Pancreas (tissue), 10 donors: ENCODE measurements around the gene LIFR. TPM values are rescaled to one million over a fixed set of nuclear protein-coding genes. Genes with fewer than 3 reads are reported as not detected.
"Not testable (repeated sequence)": the region's sequence is repeated elsewhere in the genome, so short reads cannot be mapped to it uniquely, and the experiment has no call there.

Source experiments
- ATAC-seq, 4 donors: fragments of 200-7000 bp; cut with Tn5 transposase; one replicate each; pipeline versions ENCODE4 v1.8.0 to v1.9.1; 2020; ENCODE audit warnings: mild to moderate bottlenecking in 4 of 4, moderate library complexity in 4 of 4
- DNase-seq, 6 donors: peaks; one replicate each; pipeline ENCODE4 v3.0.0-alpha.2; 2020
- FAIRE-seq: peaks from 2 replicates; lab custom pipeline; 2012; peaks lifted over from hg19 to GRCh38; lab: Jason Lieb, UNC
- H3K27ac ChIP-seq, 4 donors: fragments of 200-600 bp; sonication (generic); 1 replicate in 3 of 4; 2 replicates in 1 of 4; pipeline versions ENCODE4 v1.5.0 to v1.8.0; 2020
- H3K27me3 ChIP-seq, 4 donors: fragments of 200-600 bp; one replicate each; pipeline ENCODE4 v1.8.0; 2021
- H3K36me3 ChIP-seq, 3 donors: fragments of 200-600 bp; sonication (generic) in 1 of 3; one replicate each; pipeline versions ENCODE4 v1.5.0 to v1.8.0; 2020 to 2021
- H3K4me1 ChIP-seq, 3 donors: fragments of 200-600 bp; one replicate each; pipeline ENCODE4 v1.8.0; 2021
- H3K4me3 ChIP-seq, 4 donors: fragments of 200-600 bp; sonication (generic) in 2 of 4; one replicate each; pipeline versions ENCODE4 v1.5.0 to v1.8.0; 2020 to 2021
- H3K9me3 ChIP-seq, 4 donors: fragments of 200-600 bp; one replicate each; pipeline ENCODE4 v1.8.0; 2021
- CTCF ChIP-seq, 4 donors: fragments of 200-600 bp; sonication (generic) in 3 of 4; IDR thresholded peaks; one replicate each; pipeline versions ENCODE4 v1.5.0 to v1.8.0; 2021; ENCODE audit warnings: antibody characterized with exemption in 4 of 4
- whole genome bisulfite sequencing, 2 donors: extraction: QIAGEN DNeasy Blood & Tissue Kit; methylation state at CpG; one replicate each; pipeline ENCODE4 v1.1.7; 2013; 5-methylcytosine and 5-hydroxymethylcytosine counted together
- intact Hi-C, 3 donors: fragments of 100-400 bp; cut with DNase I; formaldehyde crosslinking; loops; one replicate each; pipeline versions ENCODE4 v1.11.1 to v1.14.2; 2022
- polyA plus RNA-seq, 2 donors: library from polyadenylated mRNA; stranded (reverse); fragments of 200-250 nt; gene quantifications; one replicate each; pipeline ENCODE4 v1.2.3, GENCODE V29; 2013
- total RNA-seq, 6 donors: library from RNA; stranded (reverse); fragmentation: NEBNext Ultra II Directional in 4 of 6; extraction: Animal tissue kit (Norgen Biotek cat#: 25700) in 4 of 6; gene quantifications; one replicate each; pipeline versions ENCODE4 v1.2.1 to v1.2.4, GENCODE V29; 2021 to 2023
- donor health status: healthy with polysubstance abuse.
- donor health status: DM: no; HTN: no; CAD: no; lungs with moderate emphysema.
- donor health status: DM: no; HTN: no; CAD: no.
- donor health status: control.
- donor health status: control.
- donor health status: Bipolar disorder and iron deficiency.
- donor health status: DM: yes; HTN: yes; CAD: no.
- donor health status: DM: no; HTN: no; CAD: no.
- donor health status: DM: no; HTN: no; CAD: no.
- donor health status: DM: yes; HTN: yes; CAD: no.

Gene LIFR
- total and polyA plus RNA-seq, 8 donors: 4.1 to 32.5 (median 19.1) TPM

DNA sequence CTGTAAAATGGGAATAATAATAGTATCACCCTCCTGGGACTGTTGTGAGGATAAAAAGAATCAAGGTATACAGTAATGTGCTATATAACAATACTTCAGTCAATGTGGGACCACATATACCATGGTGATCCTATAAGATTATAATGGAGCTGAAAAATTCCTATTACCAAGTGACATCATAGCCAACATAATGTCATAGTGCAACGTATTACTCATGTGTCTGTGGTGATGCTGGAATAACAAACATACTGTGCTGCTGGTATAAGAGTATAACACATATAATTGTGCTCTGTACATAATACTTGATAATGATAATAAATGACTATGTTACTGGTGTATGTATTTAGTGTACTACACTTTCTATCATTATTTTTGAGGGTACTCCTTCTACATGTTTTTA lies 38.1 kb downstream of the LIFR start:
- H3K27ac ChIP-seq: no peak overlapping the region
- WGBS, 2 donors: 79 to 85% methylated on average over 1 of the region's 1 CpG
- no peaks in the 10 kb centered on the region for H3K4me1 ChIP-seq
- H3K9me3 ChIP-seq: no peaks in the 10 kb centered on the region
- ATAC-seq (no peak), DNase-seq (no peak), FAIRE-seq (no peak)
- TF ChIP-seq CTCF (IDR thresholded peaks at IDR 0.05): no peak
- intact Hi-C loops: no loop called here
- H3K27me3 ChIP-seq: no peaks in the 10 kb centered on the region
- H3K4me3 ChIP-seq: no peak overlapping the region
- H3K36me3 ChIP-seq: peaks cover 0 to 15% (median 8%) of the 10 kb centered on the region in 3 donors

DNA sequence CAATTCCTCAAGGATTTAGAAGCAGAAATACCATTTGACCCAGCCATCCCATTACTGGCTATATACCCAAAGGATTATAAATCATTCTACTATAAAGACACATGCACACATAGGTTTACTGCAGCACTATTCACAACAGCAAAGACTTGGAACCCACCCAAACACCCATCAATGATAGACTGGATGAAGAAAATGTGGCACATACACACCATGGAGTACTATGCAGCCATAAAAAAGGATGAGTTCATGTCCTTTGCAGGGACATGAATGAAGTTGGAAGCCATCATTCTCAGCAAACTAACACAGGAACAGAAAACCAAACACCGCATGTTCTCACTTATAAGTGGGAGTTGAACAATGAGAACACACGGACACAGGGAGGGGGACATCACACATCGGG lies 39.8 kb downstream of the LIFR start:
- not testable (repeated sequence) for ATAC-seq, FAIRE-seq
- 99 to 100% methylated on average over 3 of the region's 3 CpGs for WGBS, 2 donors

GRCh38 chr5:38515646-38516045 lies 40.8 kb downstream of the LIFR start:
- no peak for TF ChIP-seq CTCF (IDR thresholded peaks at IDR 0.05)
- Histone ChIP-seq H3K27ac (no peak overlapping the region), H3K4me3 (no peak overlapping the region), H3K27me3 (no peaks in the 10 kb centered on the region), H3K36me3 (peaks cover 0 to 8% (median 0%) of the 10 kb centered on the region in 3 donors), H3K4me1 (no peaks in the 10 kb centered on the region), H3K9me3 (no peaks in the 10 kb centered on the region)
- FAIRE-seq (no peak), ATAC-seq (no peak), DNase-seq (no peak)
- intact Hi-C loops: no loop called here
- WGBS, 2 donors: 57 to 60% methylated on average over 2 of the region's 2 CpGs

More for the DNA sequence above, 39.8 kb downstream of the LIFR start:
- DNase-seq, intact Hi-C loops, H3K36me3 ChIP-seq, H3K4me3 ChIP-seq, H3K9me3 ChIP-seq, H3K4me1 ChIP-seq, H3K27ac ChIP-seq, H3K27me3 ChIP-seq: not testable (repeated sequence)

DNA sequence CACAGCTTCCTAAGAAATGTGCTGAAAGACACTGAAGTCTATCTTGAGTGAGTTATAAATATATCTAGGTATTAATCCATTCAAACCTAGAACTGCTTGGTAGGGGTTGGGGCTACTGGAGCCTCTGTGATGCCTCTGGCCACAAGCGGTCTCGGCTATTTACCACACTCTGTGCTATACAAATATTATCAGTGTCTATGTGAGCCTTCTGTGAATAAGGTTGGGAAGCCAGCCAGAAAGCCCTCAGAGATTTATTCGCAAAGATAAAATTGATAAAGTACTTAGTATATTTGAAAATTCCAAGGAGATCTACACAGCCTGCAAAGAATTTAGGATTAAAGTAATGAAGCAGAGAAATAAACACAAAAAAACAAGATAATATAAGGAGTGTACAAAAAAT lies 41.4 kb downstream of the LIFR start:
- no peak for TF ChIP-seq CTCF (IDR thresholded peaks at IDR 0.05)
- Histone ChIP-seq H3K4me3 (no peak overlapping the region), H3K4me1 (no peaks in the 10 kb centered on the region), H3K27me3 (no peaks in the 10 kb centered on the region), H3K36me3 (peaks cover 0 to 8% (median 0%) of the 10 kb centered on the region in 3 donors), H3K9me3 (no peaks in the 10 kb centered on the region), H3K27ac (no peak overlapping the region)
- DNase-seq (no peak), FAIRE-seq (no peak), ATAC-seq (no peak)
- 81 to 86% methylated on average over 3 of the region's 3 CpGs for WGBS, 2 donors
- intact Hi-C loops: no loop called here

DNA sequence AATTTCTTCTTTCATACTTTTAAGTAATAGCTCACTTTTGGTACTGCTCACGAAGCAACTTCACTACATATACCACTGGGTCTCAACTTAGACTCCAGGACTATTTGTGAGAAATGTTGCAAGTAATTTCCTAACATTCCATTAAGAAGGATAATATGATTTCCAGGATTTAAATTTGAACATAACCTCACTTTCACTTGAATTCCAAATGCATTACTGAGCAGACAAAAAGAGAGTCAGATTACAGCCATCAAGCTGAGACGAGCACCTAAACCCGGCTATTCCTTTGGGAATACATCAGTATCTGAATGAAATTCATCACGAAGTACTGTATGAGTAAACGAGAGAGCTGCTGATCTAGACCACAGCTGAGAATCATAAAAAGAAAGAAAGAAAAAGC lies 47.3 kb downstream of the LIFR start:
- no peak overlapping the region for H3K27ac ChIP-seq
- H3K4me1 ChIP-seq: no peaks in the 10 kb centered on the region
- ATAC-seq: no peak
- H3K4me3 ChIP-seq: no peak overlapping the region
- peaks cover 0 to 8% (median 0%) of the 10 kb centered on the region in 3 donors for H3K36me3 ChIP-seq
- WGBS, 2 donors: 88 to 92% methylated on average over 5 of the region's 5 CpGs
- H3K27me3 ChIP-seq: no peaks in the 10 kb centered on the region
- intact Hi-C loops: no loop called here
- FAIRE-seq: no peak
- no peak for TF ChIP-seq CTCF (IDR thresholded peaks at IDR 0.05)
- H3K9me3 ChIP-seq: no peaks in the 10 kb centered on the region
- no peak for DNase-seq
